HPDE6-E6E7 (cell line): ENCODE measurements around the gene NCF2.
"Not testable (repeated sequence)": the region's sequence is repeated elsewhere in the genome, so short reads cannot be mapped to it uniquely, and the experiment has no call there.

Source experiments
- DNase-seq: peaks from one replicate; pipeline ENCODE4 v3.0.0; 2011; ENCODE audit warnings: missing footprints; ENCODE audit errors: extremely low spot score

The NCF2 gene, protein sequence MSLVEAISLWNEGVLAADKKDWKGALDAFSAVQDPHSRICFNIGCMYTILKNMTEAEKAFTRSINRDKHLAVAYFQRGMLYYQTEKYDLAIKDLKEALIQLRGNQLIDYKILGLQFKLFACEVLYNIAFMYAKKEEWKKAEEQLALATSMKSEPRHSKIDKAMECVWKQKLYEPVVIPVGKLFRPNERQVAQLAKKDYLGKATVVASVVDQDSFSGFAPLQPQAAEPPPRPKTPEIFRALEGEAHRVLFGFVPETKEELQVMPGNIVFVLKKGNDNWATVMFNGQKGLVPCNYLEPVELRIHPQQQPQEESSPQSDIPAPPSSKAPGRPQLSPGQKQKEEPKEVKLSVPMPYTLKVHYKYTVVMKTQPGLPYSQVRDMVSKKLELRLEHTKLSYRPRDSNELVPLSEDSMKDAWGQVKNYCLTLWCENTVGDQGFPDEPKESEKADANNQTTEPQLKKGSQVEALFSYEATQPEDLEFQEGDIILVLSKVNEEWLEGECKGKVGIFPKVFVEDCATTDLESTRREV

DNA sequence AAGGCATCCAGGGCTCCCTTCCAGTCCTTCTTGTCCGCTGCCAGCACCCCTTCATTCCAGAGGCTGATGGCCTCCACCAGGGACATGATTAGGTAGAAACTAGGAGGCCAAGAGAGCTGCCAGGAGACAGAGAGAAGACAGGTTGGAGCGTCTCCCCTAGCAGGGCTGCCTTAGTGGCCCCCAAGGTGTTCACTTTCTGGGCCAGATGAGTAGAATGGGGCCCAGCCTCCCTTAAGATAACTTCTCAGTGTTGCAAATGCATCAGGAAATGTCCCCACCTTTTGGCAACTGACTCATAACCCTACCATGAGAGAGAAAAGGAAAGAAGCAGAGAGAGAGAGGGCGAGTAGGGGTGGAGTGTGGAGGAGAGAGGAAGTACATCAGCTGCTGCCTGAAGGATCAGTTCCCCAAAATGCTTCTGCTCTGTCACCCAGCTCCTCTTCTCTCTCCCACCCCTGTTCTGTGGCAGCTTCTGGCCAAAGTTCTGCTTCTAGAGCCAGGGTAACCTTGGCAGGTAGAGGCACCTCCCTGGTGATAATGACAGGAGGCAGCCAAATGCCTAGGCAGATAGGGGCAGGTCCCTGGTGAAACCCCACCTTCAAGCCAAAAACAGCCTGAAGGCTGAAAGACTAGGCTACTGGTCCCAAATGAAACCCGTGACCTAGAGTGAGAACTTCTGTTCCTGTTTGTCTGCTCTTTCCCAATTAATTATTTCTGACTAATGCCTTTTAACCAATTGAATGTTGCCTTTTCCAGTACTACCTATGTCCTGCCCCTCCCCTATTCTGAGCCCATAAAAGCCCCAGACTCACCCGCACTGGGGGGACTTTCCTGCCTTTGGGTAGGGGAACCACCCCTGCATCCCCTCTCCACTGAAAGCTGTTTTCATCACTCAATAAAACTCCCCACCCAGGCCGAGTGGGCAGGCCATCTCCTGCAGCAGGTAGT, at the start of gene NCF2:
TSS of gene NCF2 (minus strand) at position 216 of the 948 bp plus-strand sequence. CDS start at position 86, 130 bp downstream.
- peak; percentile 35 for DNase-seq

DNA sequence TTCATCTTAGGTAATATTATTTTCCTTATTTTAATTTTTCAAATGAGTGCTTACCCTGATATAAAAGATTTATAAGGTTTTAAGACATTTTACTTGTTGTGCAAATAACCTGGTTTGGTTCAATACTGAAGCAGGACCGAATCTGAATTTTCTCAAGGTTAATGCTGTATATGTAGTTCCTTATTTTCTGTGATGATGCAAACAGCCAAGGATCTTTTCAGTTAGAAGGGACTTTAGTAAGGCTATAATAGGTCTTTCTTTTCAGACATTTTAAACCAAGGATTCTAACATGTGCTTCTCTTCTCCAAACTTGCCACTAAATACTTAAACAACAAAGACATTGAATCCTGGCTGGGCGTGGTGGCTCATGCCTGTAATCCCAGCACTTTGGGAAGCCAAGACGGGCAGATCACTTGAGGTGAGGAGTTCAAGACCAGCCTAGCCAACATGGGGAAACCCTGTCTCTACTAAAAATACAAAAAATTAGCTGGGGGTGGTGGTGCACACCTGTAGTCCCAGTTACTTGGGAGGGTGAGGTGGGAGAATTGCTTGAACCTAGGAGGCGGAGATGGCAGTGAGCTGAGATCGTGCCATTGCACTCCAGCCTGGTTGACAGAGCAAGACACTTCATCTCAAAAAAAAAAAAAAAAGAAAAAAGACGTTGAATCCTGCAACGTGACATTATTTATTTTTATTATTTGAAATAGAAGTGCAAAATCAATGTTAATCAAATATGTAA, 48.6 kb upstream of the NCF2 start:
- DNase-seq: no peak

DNA sequence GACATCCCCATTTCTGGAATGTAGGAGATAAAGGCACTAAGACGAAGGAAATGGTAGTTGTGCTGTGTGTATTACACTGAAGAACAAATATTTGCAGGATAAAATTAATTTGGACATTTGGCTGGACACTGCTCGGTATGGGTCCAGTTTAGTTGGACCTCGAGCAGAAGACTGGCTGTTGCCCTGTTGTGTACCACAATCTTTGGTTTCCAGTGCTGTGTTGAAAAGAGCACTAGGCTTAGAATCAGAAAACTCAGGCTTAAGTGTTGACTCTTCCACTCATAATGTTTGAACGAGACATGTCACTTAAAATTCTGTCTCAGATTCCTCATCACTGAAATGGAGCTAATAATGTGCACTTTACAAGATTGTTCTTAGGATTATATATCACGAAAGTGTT, 46.5 kb upstream of the NCF2 start:
- DNase-seq: no peak

DNA sequence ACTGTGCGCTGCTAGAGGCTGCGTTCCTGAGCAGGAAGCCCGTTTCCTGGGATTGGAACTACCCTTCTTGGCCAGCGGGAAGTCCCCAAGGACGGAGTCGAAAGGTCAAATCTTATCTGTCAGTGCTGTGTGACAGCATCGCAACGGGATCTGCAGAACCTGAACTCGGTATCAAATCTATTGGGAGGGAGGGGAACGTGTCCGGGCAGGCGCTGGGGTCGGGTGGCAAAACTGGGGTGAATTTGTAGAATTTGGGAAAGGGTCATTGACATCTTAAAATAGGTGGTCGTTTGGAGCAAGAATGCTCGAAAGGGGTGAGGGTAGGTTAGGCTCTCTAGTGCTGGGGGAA, 46.0 kb upstream of the NCF2 start:
- no peak for DNase-seq

DNA sequence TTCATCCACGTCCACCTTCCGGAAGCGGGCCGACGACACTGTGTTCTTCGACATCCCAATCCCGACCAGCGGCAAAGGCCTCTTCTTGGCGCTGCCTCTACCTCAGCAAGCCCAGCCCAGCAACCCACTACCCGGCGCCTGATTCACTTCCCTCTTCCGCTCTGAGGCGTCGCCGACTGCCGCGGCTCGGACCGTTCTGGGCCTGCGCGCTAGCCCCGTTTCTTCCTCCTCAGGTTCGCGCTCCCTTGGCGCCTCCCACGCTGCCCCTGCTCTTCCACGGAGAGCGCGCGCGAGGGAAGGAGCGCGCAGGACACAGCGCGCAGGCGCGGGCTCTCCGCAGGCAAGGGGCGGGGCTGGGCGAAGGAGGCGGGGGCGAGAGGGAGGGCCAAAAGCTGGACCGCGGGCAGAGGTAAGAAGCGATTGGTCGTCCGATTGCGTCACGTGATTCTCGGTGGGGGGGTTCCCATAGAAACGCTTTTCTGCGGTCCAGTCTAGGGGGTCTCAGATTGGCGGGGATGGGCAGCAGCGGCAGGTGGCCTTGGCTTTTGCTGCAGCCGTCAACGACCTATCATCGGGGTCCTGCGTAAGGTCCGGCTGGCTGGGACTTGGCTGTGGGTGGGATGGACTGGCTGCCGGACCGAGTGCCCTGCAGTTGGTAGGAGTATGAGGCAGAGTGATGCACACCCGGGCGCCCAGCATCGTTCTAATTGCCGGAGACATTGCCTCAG, 45.5 kb upstream of the NCF2 start, which contains the start of gene ARPC5:
TSS of gene ARPC5 (minus strand) at position 178 of the 728 bp plus-strand sequence. CDS start at position 54, 124 bp downstream.
- peak; percentile 80 for DNase-seq

DNA sequence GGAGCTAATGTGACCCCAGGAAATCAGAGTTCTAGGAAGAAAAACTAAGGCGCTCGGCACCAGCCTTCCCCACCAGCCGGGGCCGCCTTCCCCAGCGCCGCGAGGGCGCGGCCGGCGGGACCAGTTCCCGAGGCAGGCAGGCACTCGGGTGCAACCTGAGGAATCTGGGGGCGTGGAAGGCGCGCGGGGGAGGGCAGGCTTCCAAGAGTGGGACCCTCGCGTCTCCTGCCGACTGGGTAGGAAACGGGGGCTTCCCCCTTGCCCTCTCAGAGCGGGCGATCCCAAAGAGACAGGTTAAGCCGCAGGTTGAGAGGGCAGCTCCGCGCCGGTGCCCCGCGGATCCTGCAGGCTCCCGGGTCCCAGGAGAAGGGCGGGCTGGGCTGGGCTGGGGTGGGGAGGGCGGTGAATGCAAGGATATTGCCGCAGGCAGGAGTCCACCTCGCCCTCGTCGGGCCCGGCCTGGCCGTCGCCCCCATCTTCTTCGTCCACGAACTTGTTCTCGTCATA, 44.9 kb upstream of the NCF2 start:
- no peak for DNase-seq

DNA sequence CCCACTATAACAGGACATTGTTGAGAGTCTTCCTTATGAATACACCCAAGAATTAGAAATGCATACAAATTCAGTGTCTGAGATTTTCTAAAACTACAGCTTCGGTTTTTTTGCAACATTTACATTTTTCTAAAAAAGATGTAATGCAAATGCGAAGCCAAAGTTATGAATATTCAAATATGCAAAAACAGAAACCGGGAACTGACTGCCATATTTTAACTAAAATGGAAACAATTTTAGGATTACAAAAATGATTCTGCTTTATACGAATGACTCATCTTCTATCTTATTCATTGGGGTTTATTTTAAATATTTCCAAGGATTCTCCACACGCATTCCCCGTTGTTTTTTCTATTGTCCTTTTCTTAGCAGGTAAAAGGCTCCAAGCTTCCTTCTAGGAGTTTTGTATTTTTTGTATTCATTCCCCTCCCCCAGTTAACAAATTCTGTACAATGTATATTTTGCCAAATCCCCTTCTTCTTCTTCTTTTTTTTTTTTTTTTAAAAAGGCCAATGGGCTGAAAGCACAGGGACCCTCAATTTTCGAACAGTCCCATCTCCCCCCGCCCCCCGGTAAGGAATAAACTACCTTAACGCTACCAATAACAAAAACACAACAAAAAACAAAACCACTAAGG, 44.3 kb upstream of the NCF2 start:
- no peak for DNase-seq

DNA sequence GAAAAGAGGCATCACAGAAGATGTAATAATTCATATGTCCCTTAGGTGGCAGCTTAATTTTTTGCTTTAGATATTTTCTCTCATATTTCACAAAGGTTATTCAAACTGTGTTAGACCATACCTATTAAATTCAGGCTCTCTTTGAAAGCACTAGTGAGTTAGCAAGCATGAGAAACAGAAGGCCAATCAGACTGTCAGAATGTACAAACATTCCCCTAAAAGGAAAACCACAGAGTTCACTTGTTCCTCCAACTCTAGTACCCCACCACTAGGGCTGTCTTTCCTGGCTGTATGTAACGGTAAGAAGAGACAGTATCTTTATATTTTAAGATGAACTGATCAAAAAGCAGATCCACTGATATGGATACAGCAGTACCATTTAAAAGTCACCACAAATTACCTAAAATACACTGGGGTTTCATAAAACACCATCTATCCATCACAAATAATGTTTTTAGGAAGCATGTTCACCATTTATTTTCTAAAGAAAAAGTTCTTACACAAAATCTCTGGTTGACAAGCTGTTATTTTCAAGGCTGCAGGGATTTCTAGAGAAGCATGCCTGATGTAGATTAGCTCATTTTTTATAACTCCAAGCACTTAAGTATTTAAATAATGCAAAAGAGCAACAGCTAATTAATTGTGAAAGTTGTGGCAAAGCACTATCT, 43.6 kb upstream of the NCF2 start:
- no peak for DNase-seq

DNA sequence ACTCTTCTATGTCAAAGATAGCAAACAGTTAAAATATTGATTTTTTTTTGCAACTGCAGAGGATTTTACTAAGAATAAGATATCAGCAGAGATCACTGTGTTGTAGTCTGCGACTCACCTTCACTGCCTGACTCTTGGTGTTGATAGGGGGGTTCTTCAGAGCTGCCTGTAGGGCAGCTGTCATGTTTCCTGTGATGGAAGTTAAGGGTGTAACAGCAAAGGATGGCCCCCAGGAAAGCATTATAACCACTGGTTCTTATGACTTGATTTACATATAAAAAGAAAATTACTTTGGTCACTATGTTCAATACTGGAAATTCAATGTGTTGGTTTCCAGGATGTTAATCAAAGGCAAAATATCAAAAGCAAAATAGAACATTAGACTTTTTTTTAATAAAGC, 42.7 kb upstream of the NCF2 start:
- DNase-seq: no peak

DNA sequence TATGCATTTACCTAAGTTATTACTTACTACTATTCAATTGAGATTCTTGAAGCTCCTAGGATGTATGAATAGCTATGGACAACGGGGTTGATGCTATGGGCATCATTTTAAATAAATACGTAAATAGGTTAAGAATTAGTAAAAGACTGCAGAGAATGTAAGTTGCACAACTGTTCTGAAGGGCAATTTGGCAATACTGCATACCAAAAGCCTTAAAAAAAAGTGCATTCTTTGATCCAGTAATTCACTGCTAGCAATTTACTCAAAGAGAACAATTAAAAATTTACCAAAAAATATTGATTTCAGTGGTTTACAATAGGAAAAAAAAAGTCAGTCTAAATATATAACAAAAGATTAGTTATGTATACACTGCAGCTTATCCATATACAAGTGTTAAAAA, 41.9 kb upstream of the NCF2 start:
- DNase-seq: no peak

DNA sequence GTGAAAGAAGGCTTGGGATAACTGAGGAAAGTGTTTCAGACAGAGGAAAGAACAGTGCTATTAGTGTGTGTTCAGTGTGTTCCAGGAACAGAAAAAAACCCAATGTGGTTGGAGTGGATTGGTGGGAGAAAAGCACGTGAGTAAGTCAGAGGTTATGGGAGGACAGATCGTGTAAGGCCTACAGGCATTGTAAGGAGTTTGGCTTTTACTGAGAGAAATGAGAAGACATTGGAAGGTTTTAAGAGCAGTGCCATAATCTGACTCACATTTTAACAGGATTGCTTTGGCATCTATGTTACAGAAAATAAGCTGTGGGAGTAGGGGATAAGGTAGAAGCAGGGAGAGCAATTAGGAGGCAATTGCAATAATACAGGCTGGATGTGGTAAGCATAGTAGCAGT, 40.5 kb upstream of the NCF2 start:
- DNase-seq: no peak

DNA sequence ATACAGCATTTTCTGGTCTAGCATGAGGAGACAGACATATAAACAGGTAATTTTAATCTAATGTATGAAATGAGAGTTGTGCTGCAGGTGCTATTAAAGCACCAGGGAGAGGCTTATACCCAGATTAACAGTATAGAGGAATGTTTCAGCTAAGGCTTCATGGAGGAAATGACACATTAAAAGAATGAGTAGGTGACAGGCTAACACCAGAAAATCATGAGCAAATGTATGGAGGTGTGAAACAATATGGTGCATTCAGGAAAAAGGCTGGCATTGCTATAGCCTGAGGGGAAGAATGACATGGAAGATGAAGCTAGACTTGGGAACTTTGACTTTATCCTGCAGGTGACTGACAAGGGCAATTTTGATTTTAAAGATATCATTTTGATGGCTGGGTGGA, 38.3 kb upstream of the NCF2 start:
- DNase-seq: no peak

DNA sequence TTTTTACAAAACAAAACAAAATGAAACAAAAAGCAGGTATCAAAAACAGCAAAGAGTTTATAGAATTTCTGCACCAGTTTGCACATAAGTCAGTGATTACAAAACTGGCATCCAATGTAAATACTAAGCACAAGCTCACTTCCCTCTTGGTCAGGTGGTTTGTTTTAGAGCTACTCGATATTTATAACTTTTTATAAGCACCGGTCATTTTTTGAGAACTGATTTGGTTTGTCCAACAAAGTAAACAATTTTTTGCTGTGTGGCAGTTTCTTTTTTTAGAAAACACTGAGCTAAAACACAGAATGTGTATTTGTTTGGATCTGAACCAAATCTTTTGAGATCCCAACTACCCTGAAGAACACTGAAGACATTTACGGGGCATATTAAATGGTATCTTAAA, 36.0 kb upstream of the NCF2 start:
- DNase-seq: not testable (repeated sequence)

DNA sequence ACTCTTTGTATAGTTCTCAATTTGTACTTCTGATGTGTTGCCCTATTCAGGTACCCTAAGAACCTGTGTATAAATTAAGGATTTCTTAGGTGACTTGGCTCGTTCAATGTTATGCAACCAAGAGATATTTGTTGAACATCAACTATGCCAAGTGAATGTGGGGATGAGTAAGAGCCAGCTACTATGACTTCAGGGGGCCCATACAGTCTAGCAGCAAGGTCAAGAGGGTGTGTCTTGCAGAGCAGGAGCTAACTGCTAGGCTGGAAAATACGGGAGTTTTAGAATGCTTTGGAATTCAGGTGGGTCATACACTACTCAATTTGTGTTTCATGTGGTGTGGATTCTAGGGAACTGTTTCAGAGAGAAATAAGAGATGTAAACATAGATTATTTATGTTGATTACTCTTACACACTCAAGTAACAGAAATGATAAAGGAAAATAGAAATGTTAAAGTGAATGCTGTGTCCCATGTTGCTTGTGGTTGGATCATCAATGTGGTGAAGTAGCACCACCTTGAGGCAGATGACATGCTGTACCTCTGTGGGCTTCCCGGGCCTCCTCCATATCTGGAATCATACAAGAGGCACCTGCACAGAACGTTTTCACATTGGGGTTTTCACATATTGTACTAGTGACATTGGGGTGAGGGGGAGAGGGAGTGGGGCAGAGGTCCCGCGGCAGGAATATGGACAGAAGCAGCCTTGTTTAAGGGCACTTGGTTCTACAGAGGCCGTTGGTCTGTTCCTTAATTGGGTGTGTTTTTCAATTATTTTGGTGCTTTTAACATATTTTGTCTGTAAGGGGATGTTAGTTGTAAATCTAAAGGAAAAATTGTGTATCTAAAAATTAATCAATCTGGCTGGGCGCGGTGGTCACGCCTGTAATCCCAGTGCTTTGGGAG, 32.9 kb upstream of the NCF2 start:
- DNase-seq: peak; percentile 65

DNA sequence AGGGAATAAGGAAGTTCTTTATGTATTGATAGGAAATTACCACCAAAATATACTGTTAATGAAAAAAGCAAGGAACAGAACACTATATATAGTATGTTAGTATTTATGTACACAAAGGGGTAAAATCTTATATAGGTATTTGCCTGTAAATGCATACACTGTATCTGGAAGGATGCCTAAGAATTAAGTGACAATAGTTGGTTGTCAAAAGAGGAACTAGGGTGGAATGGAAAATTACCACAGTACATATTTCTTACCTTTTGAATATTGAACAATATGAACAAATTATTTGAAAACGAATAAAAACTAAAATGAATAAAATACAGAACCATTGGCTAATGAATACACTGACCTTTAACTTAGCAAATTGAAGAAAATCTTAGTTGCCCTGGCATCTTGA, 31.8 kb upstream of the NCF2 start:
- DNase-seq: no peak

DNA sequence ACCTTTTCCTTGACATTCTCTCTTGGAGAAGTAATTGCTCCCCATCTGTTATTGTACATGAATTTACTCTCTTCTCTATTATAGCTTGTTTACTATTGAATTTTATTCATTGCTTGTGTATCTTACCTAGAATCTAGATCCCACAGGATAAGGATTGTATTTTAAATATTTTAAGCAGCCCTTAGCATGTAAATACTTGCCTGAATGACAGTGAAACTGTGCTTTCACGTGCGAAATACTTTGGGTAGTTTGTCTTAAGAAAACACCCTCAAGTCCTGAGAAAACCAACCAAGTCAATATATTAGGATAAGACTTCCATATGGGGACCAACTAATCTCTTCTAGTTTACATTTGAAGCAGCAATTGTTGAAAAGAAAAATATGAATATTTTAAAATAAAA, 30.1 kb upstream of the NCF2 start:
- DNase-seq: no peak

DNA sequence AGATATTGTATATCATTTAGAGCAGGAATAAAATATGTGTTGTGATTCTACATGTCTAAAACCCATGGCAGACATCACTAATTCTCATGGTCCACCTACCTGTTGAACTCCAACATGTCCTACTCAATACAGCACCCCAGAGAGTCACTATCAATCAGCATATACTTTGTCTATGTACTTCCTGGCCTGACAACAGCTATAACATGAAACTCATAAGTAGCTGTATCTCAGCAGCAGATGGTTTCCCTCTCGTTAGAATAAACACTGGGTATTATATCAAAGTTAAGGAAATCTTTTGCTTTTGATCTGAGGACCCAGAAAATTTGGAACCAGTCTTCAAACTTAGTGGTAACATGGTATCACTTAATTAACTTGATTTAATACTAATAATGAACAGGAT, 29.5 kb upstream of the NCF2 start:
- DNase-seq: no peak

DNA sequence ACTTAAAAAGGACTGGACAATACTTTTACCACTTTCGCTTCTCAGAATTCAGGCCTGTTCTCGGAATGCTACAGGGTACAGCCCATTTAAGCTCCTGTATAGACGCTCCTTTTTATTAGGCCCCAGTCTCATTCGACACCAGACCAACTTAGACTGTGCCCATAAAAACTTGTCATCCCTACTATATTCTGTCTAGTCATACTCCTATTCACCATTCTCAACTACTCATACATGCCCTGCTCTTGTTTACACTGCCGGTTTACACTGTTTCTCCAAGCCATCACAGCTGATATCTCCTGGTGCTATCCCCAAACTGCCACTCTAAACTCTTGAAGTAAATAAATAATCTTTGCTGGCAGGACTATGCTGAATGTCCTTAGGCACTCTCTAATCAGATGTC, 27.9 kb upstream of the NCF2 start:
- not testable (repeated sequence) for DNase-seq

DNA sequence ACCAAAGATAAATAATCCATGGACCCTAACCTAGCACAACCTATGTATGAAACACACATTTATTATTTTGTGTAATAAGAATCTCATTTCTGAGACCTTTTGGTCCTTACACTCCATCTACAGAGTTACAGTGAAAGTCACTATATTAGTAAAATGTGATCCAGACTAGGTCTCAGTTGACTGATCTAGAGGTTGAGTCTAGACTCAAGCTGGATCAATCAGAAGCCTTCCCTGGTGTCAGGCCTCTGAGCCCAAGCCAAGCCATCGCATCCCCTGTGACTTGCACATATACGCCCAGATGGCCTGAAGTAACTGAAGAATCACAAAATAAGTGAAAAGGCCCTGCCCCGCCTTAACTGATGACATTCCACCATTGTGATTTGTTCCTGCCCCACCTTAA, 22.7 kb upstream of the NCF2 start:
- not testable (repeated sequence) for DNase-seq
